ENCODE data around the gene ITK.

DNA sequence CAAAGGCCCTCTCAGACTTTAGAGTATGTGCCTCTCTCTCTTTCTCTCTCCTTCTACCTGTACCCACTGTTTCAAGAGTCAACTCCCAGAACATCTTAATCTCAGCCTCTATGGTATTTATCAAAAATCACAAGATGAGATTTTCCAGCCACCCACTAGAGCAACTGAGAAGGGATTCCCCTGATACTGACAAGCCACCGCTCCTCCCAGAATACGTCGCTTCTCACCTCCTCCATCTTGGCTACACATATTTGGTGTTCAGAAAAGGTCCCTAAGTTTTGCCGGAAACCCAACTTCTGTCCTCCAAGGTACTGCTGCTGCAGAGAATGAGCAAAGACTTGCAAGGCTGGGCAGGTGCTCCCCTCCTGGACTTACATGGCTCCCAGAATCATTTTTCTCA lies 20.6 kb upstream of the ITK start:
- TF ChIP-seq CTCF (IDR thresholded peaks at IDR 0.05 in 4 of 5, conservative IDR thresholded peaks at IDR 0.05 in 1 of 5) (no peak), POLR2A (IDR thresholded peaks at IDR 0.05) (no peak)
